ENCODE data around the gene MTMR12.

GRCh38 chr5:32245742-32246141 is 67.0 kb downstream of the MTMR12 start:
- TF ChIP-seq EZH2 (IDR thresholded peaks at IDR 0.05; ENCODE audit: borderline replicate concordance, insufficient read depth, low read depth, low read length, poor library complexity, severe bottlenecking): no peak
- TF ChIP-seq CTCF (IDR thresholded peaks at IDR 0.05): no peak
